SK-N-SH treated with all-trans-retinoic acid at 6 μM for 48 hours (cell line): Measurements from ENCODE around the gene GABBR2.

ENCODE experiments used
- ATAC-seq: fragments of 200-7000 bp; cut with Tn5 transposase; 3 replicates; pipeline ENCODE4 v1.9.1; 2020; ENCODE audit warnings: mild to moderate bottlenecking, moderate library complexity
- ARNTL ChIP-seq: fragments of 450-650 bp; formaldehyde crosslinking; IDR thresholded peaks from 2 replicates; pipeline ENCODE4 v1.5.0; 2020; ENCODE audit warnings: low read depth, mild to moderate bottlenecking, moderate library complexity, borderline replicate concordance
- BACH2 ChIP-seq: fragments of 250-450 bp; sonication (Bioruptor Pico); IDR thresholded peaks from 2 replicates; pipeline ENCODE4 v1.9.0; 2021; ENCODE audit warnings: mild to moderate bottlenecking, borderline replicate concordance
- CREB5 ChIP-seq: fragments of 250-450 bp; sonication (Bioruptor Pico); IDR thresholded peaks from 2 replicates; pipeline ENCODE4 v1.5.1; 2020; ENCODE audit warnings: low read depth, mild to moderate bottlenecking, moderate library complexity
- CSDC2 ChIP-seq: fragments of 250-450 bp; sonication (Bioruptor Pico); IDR thresholded peaks from 2 replicates; pipeline ENCODE4 v1.5.0; 2020; ENCODE audit warnings: mild to moderate bottlenecking, moderate library complexity
- ESRRG ChIP-seq: fragments of 250-450 bp; sonication (Bioruptor Pico); IDR thresholded peaks from 2 replicates; pipeline ENCODE4 v1.6.1; 2021; ENCODE audit warnings: mild to moderate bottlenecking
- GLIS3 ChIP-seq: fragments of 250-450 bp; sonication (Bioruptor Pico); IDR thresholded peaks from 2 replicates; pipeline ENCODE4 v1.5.0; 2020; ENCODE audit warnings: mild to moderate bottlenecking, moderate library complexity
- ISL1 ChIP-seq: fragments of 250-450 bp; sonication (Bioruptor Pico); IDR thresholded peaks from 2 replicates; pipeline ENCODE4 v2.1.2; 2022; ENCODE audit warnings: mild to moderate bottlenecking, moderate library complexity
- OSR1 ChIP-seq: fragments of 250-450 bp; sonication (Bioruptor Pico); IDR thresholded peaks from 2 replicates; pipeline ENCODE4 v1.8.0; 2022; ENCODE audit warnings: moderate library complexity, mild to moderate bottlenecking, inconsistent platforms
- PATZ1 ChIP-seq: fragments of 250-450 bp; sonication (Bioruptor Pico); IDR thresholded peaks from 2 replicates; pipeline ENCODE4 v1.8.0; 2020; ENCODE audit warnings: mild to moderate bottlenecking, moderate library complexity, borderline replicate concordance
- POU6F1 ChIP-seq: fragments of 250-450 bp; sonication (Bioruptor Pico); IDR thresholded peaks from 2 replicates; pipeline ENCODE4 v1.8.0; 2021; ENCODE audit warnings: low read depth, mild to moderate bottlenecking, moderate library complexity, borderline replicate concordance
- PPARA ChIP-seq: fragments of 250-450 bp; sonication (Bioruptor Pico); IDR thresholded peaks from 2 replicates; pipeline ENCODE4 v1.5.0; 2020; ENCODE audit warnings: mild to moderate bottlenecking, borderline replicate concordance
- RARB ChIP-seq: fragments of 250-450 bp; sonication (Bioruptor Pico); IDR thresholded peaks from 2 replicates; pipeline ENCODE4 v1.8.0; 2021; ENCODE audit warnings: mild to moderate bottlenecking, moderate library complexity
- SNAI2 ChIP-seq: fragments of 250-450 bp; sonication (Bioruptor Pico); IDR thresholded peaks from 2 replicates; pipeline ENCODE4 v1.5.0; 2020; ENCODE audit warnings: mild to moderate bottlenecking, moderate library complexity
- TCF4 ChIP-seq: fragments of 250-450 bp; sonication (Bioruptor Pico); IDR thresholded peaks from 2 replicates; pipeline ENCODE4 v1.8.0; 2021; ENCODE audit warnings: mild to moderate bottlenecking, moderate library complexity, borderline replicate concordance
- TOX ChIP-seq: fragments of 250-450 bp; sonication (Bioruptor Pico); IDR thresholded peaks from 2 replicates; pipeline ENCODE4 v1.8.0; 2021; ENCODE audit warnings: mild to moderate bottlenecking, moderate library complexity, borderline replicate concordance
- TSHZ2 ChIP-seq: fragments of 250-450 bp; sonication (Bioruptor Pico); IDR thresholded peaks from 2 replicates; pipeline ENCODE4 v1.5.0; 2020; ENCODE audit warnings: mild to moderate bottlenecking, moderate library complexity
- ZC3H10 ChIP-seq: fragments of 250-450 bp; sonication (Bioruptor Pico); IDR thresholded peaks from 2 replicates; pipeline ENCODE4 v1.5.1; 2021; ENCODE audit warnings: mild to moderate bottlenecking, moderate library complexity
- ZFP3 ChIP-seq: fragments of 250-450 bp; sonication (Bioruptor Pico); IDR thresholded peaks from 2 replicates; pipeline ENCODE4 v1.5.0; 2020; ENCODE audit warnings: mild to moderate bottlenecking, moderate library complexity
- ZFP30 ChIP-seq: fragments of 450-650 bp; formaldehyde crosslinking; IDR thresholded peaks from 2 replicates; pipeline ENCODE4 v1.5.0; 2022; ENCODE audit warnings: mild to moderate bottlenecking, moderate library complexity
- ZNF565 ChIP-seq: fragments of 450-650 bp; formaldehyde crosslinking; conservative IDR thresholded peaks from 2 replicates; pipeline ENCODE4 v1.5.0; 2020; ENCODE audit warnings: low read depth, mild to moderate bottlenecking, moderate library complexity
- ZNF70 ChIP-seq: fragments of 450-650 bp; formaldehyde crosslinking; IDR thresholded peaks from 2 replicates; pipeline ENCODE4 v1.5.0; 2020; ENCODE audit warnings: mild to moderate bottlenecking, moderate library complexity
- ZNF8 ChIP-seq: fragments of 450-650 bp; formaldehyde crosslinking; IDR thresholded peaks from 2 replicates; pipeline ENCODE4 v1.5.0; 2020; ENCODE audit warnings: mild to moderate bottlenecking, moderate library complexity
- TF ChIP-seq, protein P1 (sequence below): fragments of 250-450 bp; sonication (Bioruptor Pico); IDR thresholded peaks from 2 replicates; pipeline ENCODE4 v1.5.1; 2021; ENCODE audit warnings: mild to moderate bottlenecking, moderate library complexity

Gene GABBR2

GRCh38 chr9:98745470-98745869 lies 36.7 kb upstream of the GABBR2 start:
- no peak for ATAC-seq
- no peak for TF ChIP-seq OSR1 (CRISPR knock-in tag)
- TF ChIP-seq SNAI2 = no peak
- no peak for TF ChIP-seq GLIS3 (CRISPR knock-in tag)
- no peak for TF ChIP-seq CSDC2 (CRISPR knock-in tag)
- TF ChIP-seq, protein P1, sequence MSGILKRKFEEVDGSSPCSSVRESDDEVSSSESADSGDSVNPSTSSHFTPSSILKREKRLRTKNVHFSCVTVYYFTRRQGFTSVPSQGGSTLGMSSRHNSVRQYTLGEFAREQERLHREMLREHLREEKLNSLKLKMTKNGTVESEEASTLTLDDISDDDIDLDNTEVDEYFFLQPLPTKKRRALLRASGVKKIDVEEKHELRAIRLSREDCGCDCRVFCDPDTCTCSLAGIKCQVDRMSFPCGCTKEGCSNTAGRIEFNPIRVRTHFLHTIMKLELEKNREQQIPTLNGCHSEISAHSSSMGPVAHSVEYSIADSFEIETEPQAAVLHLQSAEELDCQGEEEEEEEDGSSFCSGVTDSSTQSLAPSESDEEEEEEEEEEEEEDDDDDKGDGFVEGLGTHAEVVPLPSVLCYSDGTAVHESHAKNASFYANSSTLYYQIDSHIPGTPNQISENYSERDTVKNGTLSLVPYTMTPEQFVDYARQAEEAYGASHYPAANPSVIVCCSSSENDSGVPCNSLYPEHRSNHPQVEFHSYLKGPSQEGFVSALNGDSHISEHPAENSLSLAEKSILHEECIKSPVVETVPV (CRISPR knock-in tag) = no peak
- no peak for TF ChIP-seq PPARA
- no peak for TF ChIP-seq RARB
- TF ChIP-seq ARNTL = no peak
- TF ChIP-seq ISL1 = no peak
- no peak for TF ChIP-seq ZNF565 (CRISPR knock-in tag)
- TF ChIP-seq BACH2 (CRISPR knock-in tag) = no peak
- TF ChIP-seq ESRRG (CRISPR knock-in tag) = no peak
- no peak for TF ChIP-seq TOX (CRISPR knock-in tag)
- TF ChIP-seq TCF4 = no peak
- no peak for TF ChIP-seq ZC3H10 (CRISPR knock-in tag)
- TF ChIP-seq TSHZ2 (CRISPR knock-in tag) = no peak

DNA sequence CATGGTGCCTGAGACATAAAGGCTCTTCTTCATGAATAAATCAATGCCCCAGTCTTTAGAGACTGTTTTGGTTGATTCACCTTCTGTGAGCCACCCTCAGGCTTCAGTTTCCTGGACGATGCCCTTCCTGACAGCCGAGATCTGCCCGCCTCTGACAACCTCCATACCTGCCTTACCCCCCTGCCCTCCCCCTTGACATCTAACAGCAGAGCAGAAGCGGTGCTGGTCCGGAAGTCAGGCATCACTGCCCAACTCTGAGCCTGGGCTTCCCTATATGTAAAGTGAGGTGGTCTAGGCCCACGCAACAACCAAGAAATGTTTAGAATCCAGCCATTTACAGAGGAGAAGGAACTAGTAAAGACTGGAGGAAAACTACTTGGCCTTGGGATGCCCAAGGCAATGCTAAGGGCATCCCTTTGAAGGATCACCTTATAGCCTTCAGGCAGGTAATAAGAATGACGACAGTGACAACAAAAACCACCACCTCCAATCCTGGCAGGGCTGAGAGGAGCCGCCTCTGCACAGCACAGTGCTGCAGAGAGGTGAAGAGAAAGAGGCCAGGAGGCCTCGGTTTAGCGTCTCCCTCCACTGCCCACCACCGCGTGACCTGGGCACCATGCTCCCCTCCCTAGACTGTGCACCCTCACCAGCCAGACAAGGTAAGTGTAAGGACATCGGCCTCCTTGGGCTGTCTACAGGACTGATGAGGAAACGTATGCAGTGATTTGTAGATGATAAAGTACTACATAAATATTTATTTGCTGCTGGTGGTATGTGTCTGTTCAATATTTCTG lies 35.3 kb upstream of the GABBR2 start:
- ATAC-seq = no peak
- TF ChIP-seq CSDC2 (CRISPR knock-in tag) (no peak), ZNF8 (CRISPR knock-in tag) (no peak), ZC3H10 (CRISPR knock-in tag) (no peak), POU6F1 (CRISPR knock-in tag) (no peak), RARB (no peak), ARNTL (no peak), ZFP30 (CRISPR knock-in tag) (no peak), OSR1 (CRISPR knock-in tag) (no peak), ZFP3 (CRISPR knock-in tag) (no peak), TOX (CRISPR knock-in tag) (no peak), ZNF565 (CRISPR knock-in tag) (no peak), PATZ1 (CRISPR knock-in tag) (no peak), TSHZ2 (CRISPR knock-in tag) (no peak), ISL1 (no peak), SNAI2 (no peak), CREB5 (CRISPR knock-in tag) (no peak), TCF4 (no peak), ZNF70 (CRISPR knock-in tag) (no peak), BACH2 (CRISPR knock-in tag) (no peak)
- TF ChIP-seq, protein P1 (CRISPR knock-in tag) = no peak
